Measurements from ENCODE around the gene MMRN2. TPM values are rescaled to one million over a fixed set of nuclear protein-coding genes. Genes with fewer than 3 reads are reported as not detected.
"Not testable (repeated sequence)": the region's sequence is repeated elsewhere in the genome, so short reads cannot be mapped to it uniquely, and the experiment has no call there.

The MMRN2 gene
- total RNA-seq, 6 donors from 2014 or later = 18.8 to 76.8 (median 31.3) TPM

DNA sequence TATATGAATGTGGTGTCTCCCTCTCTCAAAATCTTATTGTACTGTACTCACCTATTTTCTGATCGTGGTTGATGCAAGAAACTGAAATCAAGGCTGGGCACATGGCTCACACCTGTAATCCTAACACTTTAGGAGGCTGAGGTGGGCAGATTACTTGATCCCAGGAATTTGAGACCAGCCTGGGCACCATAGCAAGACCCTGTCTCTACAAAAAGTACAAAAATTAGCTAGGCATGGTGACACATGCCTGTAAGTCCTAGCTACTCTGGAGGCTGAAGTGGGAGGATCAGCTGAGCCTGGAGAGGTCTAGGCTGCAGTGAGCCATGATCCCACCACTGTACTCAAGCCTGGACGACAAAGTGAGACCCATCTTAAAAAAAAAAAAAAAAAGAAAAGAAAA lies 16.0 kb downstream of the MMRN2 start:
- no peak overlapping the region for H3K27ac ChIP-seq
- ATAC-seq (ENCODE audit: low FRiP score in 2 of 2) = no peak

DNA sequence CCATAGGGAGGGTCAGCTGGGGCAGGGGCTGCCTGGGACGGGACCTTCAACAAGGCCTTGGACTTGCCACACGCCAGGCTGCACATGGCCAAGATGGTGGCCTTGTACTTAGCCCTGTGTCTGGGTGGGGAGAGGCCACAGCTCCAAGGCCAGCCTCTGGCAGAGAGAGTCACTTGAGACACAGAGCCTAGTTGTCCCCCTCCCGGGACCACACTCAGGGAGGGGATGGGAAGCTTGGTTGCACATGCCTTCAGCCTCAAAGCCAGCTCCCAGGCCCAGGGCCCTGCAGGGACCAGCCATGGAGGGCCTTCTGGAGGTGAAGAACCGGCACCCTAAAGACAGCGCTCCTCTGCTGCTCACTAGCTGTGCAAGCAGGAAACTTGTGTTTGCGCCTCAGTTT lies 16.7 kb downstream of the MMRN2 start:
- ATAC-seq (ENCODE audit: low FRiP score in 2 of 2) (no peak), DNase-seq (no peak)
- Histone ChIP-seq H3K36me3 (peaks cover 0 to 44% (median 0%) of the 10 kb centered on the region in 4 donors), H3K27me3 (no peaks in the 10 kb centered on the region), H3K9me3 (no peaks in the 10 kb centered on the region), H3K27ac (no peak overlapping the region), H3K4me1 (peaks cover 5 to 9% (median 6%) of the 10 kb centered on the region in 4 donors), H3K4me3 (no peak overlapping the region)
- WGBS, 2 donors = 78 to 87% methylated on average over 3 to 6 of the region's 6 CpGs
- TF ChIP-seq POLR2AphosphoS5 (IDR thresholded peaks at IDR 0.05) (no peak), POLR2A (IDR thresholded peaks at IDR 0.05) (no peak), EP300 (IDR thresholded peaks at IDR 0.05) (no peak)
- TF ChIP-seq, protein P1, sequence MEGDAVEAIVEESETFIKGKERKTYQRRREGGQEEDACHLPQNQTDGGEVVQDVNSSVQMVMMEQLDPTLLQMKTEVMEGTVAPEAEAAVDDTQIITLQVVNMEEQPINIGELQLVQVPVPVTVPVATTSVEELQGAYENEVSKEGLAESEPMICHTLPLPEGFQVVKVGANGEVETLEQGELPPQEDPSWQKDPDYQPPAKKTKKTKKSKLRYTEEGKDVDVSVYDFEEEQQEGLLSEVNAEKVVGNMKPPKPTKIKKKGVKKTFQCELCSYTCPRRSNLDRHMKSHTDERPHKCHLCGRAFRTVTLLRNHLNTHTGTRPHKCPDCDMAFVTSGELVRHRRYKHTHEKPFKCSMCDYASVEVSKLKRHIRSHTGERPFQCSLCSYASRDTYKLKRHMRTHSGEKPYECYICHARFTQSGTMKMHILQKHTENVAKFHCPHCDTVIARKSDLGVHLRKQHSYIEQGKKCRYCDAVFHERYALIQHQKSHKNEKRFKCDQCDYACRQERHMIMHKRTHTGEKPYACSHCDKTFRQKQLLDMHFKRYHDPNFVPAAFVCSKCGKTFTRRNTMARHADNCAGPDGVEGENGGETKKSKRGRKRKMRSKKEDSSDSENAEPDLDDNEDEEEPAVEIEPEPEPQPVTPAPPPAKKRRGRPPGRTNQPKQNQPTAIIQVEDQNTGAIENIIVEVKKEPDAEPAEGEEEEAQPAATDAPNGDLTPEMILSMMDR (IDR thresholded peaks at IDR 0.05) = no peak

More for the DNA sequence above, 16.0 kb downstream of the MMRN2 start:
- peaks cover 5 to 12% (median 11%) of the 10 kb centered on the region in 4 donors for H3K4me1 ChIP-seq
- no peaks in the 10 kb centered on the region for H3K9me3 ChIP-seq
- peaks cover 0 to 37% (median 0%) of the 10 kb centered on the region in 4 donors for H3K36me3 ChIP-seq
- WGBS, 2 donors = 76 to 80% methylated on average over 2 of the region's 2 CpGs
- TF ChIP-seq POLR2AphosphoS5 (IDR thresholded peaks at IDR 0.05) = no peak
- TF ChIP-seq, protein P1 (IDR thresholded peaks at IDR 0.05) = no peak
- TF ChIP-seq POLR2A (IDR thresholded peaks at IDR 0.05) = no peak
- no peak for TF ChIP-seq EP300 (IDR thresholded peaks at IDR 0.05)
- H3K27me3 ChIP-seq = no peaks in the 10 kb centered on the region
- H3K4me3 ChIP-seq = no peak overlapping the region
- no peak for DNase-seq

DNA sequence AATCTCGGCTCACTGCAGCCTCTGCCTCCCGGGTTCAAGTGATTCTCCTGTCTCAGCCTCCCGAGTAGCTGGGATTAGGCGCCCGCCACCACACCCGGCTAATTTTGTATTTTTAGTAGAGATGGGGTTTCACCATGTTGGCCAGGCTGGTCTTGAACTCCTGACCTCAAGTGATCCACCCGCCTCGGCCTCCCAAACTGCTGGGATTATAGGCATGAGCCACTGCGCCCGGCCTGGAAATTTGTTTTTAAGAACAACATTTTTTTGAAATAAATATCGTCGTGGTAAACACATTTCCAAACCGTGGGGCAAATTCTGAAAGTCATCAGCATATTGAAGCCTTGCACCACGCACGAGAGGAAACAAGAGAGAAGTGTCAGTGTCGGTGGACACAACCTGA lies 17.3 kb downstream of the MMRN2 start:
- not testable (repeated sequence) for ATAC-seq (ENCODE audit: low FRiP score in 2 of 2); H3K4me1 ChIP-seq; H3K27me3 ChIP-seq; H3K27ac ChIP-seq; DNase-seq; H3K4me3 ChIP-seq; H3K9me3 ChIP-seq
- WGBS, 2 donors = 88 to 93% methylated on average over 16 of the region's 16 CpGs
- H3K36me3 ChIP-seq = peaks cover 0 to 45% (median 0%) of the 10 kb centered on the region in 4 donors

DNA sequence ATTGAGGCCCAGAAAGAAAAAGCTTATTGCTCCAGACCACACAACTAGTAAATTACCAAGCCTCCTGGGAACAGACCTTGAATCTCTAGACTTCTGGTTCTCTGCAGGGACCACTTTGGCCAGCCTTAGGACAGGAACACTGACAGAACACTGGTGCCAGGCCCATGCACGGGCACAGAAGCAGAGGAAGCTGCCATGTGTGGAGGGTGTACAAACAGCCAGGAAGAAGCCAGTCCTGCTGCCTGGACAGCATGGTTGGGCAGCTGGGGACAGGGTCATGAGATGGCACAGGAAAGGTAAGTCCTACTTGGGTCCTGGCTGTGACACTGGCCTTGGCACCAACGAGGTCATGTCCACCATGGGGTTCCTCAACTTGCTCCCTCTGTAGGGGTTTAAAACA lies 19.2 kb downstream of the MMRN2 start:
- DNase-seq = no peak
- 87 to 89% methylated on average over 1 to 2 of the region's 2 CpGs for WGBS, 2 donors
- Histone ChIP-seq H3K27ac (no peak overlapping the region), H3K4me3 (no peak overlapping the region), H3K9me3 (no peaks in the 10 kb centered on the region), H3K27me3 (no peaks in the 10 kb centered on the region), H3K36me3 (peaks cover 0 to 47% (median 0%) of the 10 kb centered on the region in 4 donors), H3K4me1 (peaks cover 0 to 9% (median 5%) of the 10 kb centered on the region in 4 donors)
- no peak for ATAC-seq (ENCODE audit: low FRiP score in 2 of 2)
- TF ChIP-seq EP300 (IDR thresholded peaks at IDR 0.05) (no peak), POLR2A (IDR thresholded peaks at IDR 0.05) (no peak), POLR2AphosphoS5 (IDR thresholded peaks at IDR 0.05) (no peak)
- TF ChIP-seq, protein P1 (IDR thresholded peaks at IDR 0.05) = no peak

DNA sequence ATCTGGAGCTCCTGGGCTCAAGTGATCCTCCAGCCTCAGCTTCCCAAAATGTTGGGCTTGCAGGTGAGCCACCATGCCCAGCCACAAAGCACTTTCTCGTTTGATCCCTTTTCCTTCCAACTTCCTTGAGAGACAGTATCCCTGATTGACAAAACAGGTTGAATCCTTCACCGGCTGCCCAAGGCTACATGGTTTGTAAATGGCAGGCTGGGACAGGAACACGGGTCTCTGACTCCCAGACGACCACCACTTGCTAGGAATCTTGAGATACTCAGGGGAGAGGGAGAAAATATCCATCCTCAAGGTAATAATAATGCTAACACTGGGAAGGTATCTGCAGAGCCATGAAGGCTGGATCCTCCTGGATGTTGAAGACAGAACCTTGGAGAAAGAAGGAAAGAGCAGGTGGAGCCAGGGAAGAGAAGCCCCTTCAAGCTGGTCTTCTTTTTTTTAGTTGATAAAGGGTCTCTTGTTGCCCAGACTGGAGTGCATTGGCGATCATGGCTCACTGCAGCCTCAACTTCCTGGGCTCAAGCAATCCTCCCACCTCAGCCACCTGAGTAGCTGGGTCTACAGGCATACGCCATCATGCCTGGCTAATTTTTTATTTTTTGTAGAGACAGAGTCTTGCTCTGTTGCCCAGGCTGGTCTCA lies 19.8 kb downstream of the MMRN2 start:
- Histone ChIP-seq H3K27me3 (no peaks in the 10 kb centered on the region), H3K4me3 (no peak overlapping the region), H3K27ac (no peak overlapping the region), H3K36me3 (peaks cover 0 to 45% (median 0%) of the 10 kb centered on the region in 4 donors), H3K9me3 (no peaks in the 10 kb centered on the region), H3K4me1 (peaks cover 0 to 9% (median 5%) of the 10 kb centered on the region in 4 donors)
- ATAC-seq (ENCODE audit: low FRiP score in 2 of 2) (no peak), DNase-seq (no peak)
- TF ChIP-seq, protein P1 (IDR thresholded peaks at IDR 0.05) = no peak
- TF ChIP-seq POLR2AphosphoS5 (IDR thresholded peaks at IDR 0.05) (no peak), EP300 (IDR thresholded peaks at IDR 0.05) (no peak), POLR2A (IDR thresholded peaks at IDR 0.05) (no peak)
- WGBS, 2 donors = 78 to 82% methylated on average over 6 of the region's 6 CpGs

Data from upper lobe of left lung (tissue), 6 donors.